GM23338 (cell line): Measurements from ENCODE around the gene TEAD2.

Experiments
- CREB1 ChIP-seq: fragments of 250-450 bp; sonication (Bioruptor Pico); IDR thresholded peaks from 2 replicates; pipeline ENCODE4 v1.5.0; 2020; ENCODE audit warnings: low read depth, mild to moderate bottlenecking, moderate library complexity
- EZH2 ChIP-seq: fragments of 200-600 bp; sonication (generic); IDR thresholded peaks from one replicate; pipeline ENCODE4 v1.8.0; 2017; ENCODE audit warnings: antibody characterized with exemption, mild to moderate bottlenecking, low read depth; ENCODE audit not compliant: unreplicated experiment
- EZH2phosphoT487 ChIP-seq: fragments of 200-600 bp; sonication (generic); IDR thresholded peaks from one replicate; pipeline ENCODE4 v1.8.1; 2018; ENCODE audit warnings: antibody characterized with exemption; ENCODE audit not compliant: unreplicated experiment
- JUNB ChIP-seq: IDR thresholded peaks from one replicate; pipeline ENCODE4 v1.6.1; 2016; ENCODE audit warnings: antibody characterized with exemption; ENCODE audit not compliant: unreplicated experiment
- NANOG ChIP-seq: IDR thresholded peaks from 2 replicates; pipeline ENCODE4 v1.6.1; 2016; ENCODE audit warnings: antibody characterized with exemption, borderline replicate concordance
- POLR2AphosphoS5 ChIP-seq: IDR thresholded peaks from 2 replicates; pipeline ENCODE4 v1.6.1; 2016; ENCODE audit warnings: antibody characterized with exemption, low read depth
- STAT1 ChIP-seq: IDR thresholded peaks from one replicate; pipeline ENCODE4 v1.6.1; 2016; ENCODE audit warnings: antibody characterized with exemption; ENCODE audit not compliant: unreplicated experiment
- ZNF331 ChIP-seq: fragments of 250-450 bp; sonication (Bioruptor Pico); IDR thresholded peaks from 2 replicates; pipeline ENCODE4 v1.5.0; 2020; ENCODE audit warnings: low read depth, mild to moderate bottlenecking, moderate library complexity
- TF ChIP-seq, protein P1 (sequence below), 2 experiments: fragments of 200-600 bp in 1 of 2; sonication (generic) in 1 of 2; conservative IDR thresholded peaks; 2 replicates each; pipeline versions ENCODE4 v1.5.1 to v1.6.1; 2016 to 2017; ENCODE audit warnings: antibody characterized with exemption in 2 of 2, low read depth in 2 of 2, mild to moderate bottlenecking in 2 of 2, moderate library complexity in 1 of 2
- TF ChIP-seq, protein P2 (sequence below): IDR thresholded peaks from one replicate; pipeline ENCODE4 v1.6.1; 2018; ENCODE audit warnings: antibody characterized with exemption; ENCODE audit not compliant: unreplicated experiment
- TF ChIP-seq, protein P3 (sequence below): IDR thresholded peaks from 2 replicates; pipeline ENCODE4 v1.6.1; 2016; ENCODE audit warnings: antibody characterized with exemption
- TF ChIP-seq, protein P4 (sequence below): fragments of 250-450 bp; sonication (Bioruptor Pico); IDR thresholded peaks from 2 replicates; pipeline ENCODE4 v1.5.0; 2020; ENCODE audit warnings: mild to moderate bottlenecking, moderate library complexity

DNA sequence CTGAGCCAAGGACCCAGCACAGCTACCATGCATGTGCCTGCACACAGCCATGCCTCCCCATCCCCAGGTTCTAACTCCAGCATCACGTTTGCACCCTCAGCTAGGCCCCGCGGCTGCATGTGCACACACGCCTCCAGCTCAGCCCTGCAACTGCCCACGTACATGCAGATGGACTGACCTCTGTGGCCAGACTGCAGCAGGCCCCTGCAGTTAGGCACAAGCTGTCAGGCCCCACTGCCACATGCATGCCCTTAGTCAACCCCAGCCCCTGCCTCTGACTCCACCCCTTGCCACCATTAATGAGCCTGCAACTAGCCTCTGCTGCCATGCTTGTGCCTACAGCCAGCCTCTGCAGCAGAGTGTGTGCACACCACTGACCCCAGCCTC is 60.4 kb downstream of the TEAD2 start:
- TF ChIP-seq, protein P1, sequence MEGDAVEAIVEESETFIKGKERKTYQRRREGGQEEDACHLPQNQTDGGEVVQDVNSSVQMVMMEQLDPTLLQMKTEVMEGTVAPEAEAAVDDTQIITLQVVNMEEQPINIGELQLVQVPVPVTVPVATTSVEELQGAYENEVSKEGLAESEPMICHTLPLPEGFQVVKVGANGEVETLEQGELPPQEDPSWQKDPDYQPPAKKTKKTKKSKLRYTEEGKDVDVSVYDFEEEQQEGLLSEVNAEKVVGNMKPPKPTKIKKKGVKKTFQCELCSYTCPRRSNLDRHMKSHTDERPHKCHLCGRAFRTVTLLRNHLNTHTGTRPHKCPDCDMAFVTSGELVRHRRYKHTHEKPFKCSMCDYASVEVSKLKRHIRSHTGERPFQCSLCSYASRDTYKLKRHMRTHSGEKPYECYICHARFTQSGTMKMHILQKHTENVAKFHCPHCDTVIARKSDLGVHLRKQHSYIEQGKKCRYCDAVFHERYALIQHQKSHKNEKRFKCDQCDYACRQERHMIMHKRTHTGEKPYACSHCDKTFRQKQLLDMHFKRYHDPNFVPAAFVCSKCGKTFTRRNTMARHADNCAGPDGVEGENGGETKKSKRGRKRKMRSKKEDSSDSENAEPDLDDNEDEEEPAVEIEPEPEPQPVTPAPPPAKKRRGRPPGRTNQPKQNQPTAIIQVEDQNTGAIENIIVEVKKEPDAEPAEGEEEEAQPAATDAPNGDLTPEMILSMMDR (conservative IDR thresholded peaks at IDR 0.05; ENCODE audit: low read depth in 2 of 2), result no peak
- TF ChIP-seq POLR2AphosphoS5 (no peak), EZH2 (no peak), EZH2phosphoT487 (no peak), ZNF331 (CRISPR knock-in tag) (no peak), NANOG (no peak), CREB1 (CRISPR knock-in tag) (no peak), STAT1 (no peak), JUNB (no peak)
- TF ChIP-seq, protein P2, sequence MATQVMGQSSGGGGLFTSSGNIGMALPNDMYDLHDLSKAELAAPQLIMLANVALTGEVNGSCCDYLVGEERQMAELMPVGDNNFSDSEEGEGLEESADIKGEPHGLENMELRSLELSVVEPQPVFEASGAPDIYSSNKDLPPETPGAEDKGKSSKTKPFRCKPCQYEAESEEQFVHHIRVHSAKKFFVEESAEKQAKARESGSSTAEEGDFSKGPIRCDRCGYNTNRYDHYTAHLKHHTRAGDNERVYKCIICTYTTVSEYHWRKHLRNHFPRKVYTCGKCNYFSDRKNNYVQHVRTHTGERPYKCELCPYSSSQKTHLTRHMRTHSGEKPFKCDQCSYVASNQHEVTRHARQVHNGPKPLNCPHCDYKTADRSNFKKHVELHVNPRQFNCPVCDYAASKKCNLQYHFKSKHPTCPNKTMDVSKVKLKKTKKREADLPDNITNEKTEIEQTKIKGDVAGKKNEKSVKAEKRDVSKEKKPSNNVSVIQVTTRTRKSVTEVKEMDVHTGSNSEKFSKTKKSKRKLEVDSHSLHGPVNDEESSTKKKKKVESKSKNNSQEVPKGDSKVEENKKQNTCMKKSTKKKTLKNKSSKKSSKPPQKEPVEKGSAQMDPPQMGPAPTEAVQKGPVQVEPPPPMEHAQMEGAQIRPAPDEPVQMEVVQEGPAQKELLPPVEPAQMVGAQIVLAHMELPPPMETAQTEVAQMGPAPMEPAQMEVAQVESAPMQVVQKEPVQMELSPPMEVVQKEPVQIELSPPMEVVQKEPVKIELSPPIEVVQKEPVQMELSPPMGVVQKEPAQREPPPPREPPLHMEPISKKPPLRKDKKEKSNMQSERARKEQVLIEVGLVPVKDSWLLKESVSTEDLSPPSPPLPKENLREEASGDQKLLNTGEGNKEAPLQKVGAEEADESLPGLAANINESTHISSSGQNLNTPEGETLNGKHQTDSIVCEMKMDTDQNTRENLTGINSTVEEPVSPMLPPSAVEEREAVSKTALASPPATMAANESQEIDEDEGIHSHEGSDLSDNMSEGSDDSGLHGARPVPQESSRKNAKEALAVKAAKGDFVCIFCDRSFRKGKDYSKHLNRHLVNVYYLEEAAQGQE, result no peak
- TF ChIP-seq, protein P3, sequence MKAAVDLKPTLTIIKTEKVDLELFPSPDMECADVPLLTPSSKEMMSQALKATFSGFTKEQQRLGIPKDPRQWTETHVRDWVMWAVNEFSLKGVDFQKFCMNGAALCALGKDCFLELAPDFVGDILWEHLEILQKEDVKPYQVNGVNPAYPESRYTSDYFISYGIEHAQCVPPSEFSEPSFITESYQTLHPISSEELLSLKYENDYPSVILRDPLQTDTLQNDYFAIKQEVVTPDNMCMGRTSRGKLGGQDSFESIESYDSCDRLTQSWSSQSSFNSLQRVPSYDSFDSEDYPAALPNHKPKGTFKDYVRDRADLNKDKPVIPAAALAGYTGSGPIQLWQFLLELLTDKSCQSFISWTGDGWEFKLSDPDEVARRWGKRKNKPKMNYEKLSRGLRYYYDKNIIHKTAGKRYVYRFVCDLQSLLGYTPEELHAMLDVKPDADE, result no peak
- TF ChIP-seq, protein P4, sequence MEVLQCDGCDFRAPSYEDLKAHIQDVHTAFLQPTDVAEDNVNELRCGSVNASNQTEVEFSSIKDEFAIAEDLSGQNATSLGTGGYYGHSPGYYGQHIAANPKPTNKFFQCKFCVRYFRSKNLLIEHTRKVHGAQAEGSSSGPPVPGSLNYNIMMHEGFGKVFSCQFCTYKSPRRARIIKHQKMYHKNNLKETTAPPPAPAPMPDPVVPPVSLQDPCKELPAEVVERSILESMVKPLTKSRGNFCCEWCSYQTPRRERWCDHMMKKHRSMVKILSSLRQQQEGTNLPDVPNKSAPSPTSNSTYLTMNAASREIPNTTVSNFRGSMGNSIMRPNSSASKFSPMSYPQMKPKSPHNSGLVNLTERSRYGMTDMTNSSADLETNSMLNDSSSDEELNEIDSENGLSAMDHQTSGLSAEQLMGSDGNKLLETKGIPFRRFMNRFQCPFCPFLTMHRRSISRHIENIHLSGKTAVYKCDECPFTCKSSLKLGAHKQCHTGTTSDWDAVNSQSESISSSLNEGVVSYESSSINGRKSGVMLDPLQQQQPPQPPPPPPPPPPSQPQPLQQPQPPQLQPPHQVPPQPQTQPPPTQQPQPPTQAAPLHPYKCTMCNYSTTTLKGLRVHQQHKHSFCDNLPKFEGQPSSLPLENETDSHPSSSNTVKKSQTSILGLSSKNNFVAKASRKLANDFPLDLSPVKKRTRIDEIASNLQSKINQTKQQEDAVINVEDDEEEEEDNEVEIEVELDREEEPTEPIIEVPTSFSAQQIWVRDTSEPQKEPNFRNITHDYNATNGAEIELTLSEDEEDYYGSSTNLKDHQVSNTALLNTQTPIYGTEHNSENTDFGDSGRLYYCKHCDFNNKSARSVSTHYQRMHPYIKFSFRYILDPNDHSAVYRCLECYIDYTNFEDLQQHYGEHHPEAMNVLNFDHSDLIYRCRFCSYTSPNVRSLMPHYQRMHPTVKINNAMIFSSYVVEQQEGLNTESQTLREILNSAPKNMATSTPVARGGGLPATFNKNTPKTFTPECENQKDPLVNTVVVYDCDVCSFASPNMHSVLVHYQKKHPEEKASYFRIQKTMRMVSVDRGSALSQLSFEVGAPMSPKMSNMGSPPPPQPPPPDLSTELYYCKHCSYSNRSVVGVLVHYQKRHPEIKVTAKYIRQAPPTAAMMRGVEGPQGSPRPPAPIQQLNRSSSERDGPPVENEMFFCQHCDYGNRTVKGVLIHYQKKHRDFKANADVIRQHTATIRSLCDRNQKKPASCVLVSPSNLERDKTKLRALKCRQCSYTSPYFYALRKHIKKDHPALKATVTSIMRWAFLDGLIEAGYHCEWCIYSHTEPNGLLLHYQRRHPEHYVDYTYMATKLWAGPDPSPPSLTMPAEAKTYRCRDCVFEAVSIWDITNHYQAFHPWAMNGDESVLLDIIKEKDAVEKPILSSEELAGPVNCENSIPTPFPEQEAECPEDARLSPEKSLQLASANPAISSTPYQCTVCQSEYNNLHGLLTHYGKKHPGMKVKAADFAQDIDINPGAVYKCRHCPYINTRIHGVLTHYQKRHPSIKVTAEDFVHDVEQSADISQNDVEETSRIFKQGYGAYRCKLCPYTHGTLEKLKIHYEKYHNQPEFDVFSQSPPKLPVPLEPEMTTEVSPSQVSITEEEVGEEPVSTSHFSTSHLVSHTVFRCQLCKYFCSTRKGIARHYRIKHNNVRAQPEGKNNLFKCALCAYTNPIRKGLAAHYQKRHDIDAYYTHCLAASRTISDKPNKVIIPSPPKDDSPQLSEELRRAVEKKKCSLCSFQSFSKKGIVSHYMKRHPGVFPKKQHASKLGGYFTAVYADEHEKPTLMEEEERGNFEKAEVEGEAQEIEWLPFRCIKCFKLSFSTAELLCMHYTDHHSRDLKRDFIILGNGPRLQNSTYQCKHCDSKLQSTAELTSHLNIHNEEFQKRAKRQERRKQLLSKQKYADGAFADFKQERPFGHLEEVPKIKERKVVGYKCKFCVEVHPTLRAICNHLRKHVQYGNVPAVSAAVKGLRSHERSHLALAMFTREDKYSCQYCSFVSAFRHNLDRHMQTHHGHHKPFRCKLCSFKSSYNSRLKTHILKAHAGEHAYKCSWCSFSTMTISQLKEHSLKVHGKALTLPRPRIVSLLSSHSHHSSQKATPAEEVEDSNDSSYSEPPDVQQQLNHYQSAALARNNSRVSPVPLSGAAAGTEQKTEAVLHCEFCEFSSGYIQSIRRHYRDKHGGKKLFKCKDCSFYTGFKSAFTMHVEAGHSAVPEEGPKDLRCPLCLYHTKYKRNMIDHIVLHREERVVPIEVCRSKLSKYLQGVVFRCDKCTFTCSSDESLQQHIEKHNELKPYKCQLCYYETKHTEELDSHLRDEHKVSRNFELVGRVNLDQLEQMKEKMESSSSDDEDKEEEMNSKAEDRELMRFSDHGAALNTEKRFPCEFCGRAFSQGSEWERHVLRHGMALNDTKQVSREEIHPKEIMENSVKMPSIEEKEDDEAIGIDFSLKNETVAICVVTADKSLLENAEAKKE (CRISPR knock-in tag), result no peak
